GM18870 (cell line): Measurements from ENCODE around the gene TMEM205.
"Not testable (repeated sequence)": the region's sequence is repeated elsewhere in the genome, so short reads cannot be mapped to it uniquely, and the experiment has no call there.

Experiments
- ATAC-seq: cut with Tn5 transposase; IDR thresholded peaks from one replicate; pipeline ENCODE4 v1.9.1; 2021; ENCODE audit warnings: moderate library complexity; ENCODE audit not compliant: unreplicated experiment

TMEM205 gene

GRCh38 chr19:11346104-11346940 lies at the start of gene TMEM205, which contains the start of gene CCDC159:
TMEM205 (minus strand) TSS chr19:11346268; CDS start chr19:11345619, 649 bp downstream.
CCDC159 (plus strand) TSS chr19:11346519; CDS start chr19:11346607, 88 bp downstream.
- peak; percentile 80 for ATAC-seq

GRCh38 chr19:11390933-11391680 lies 45.0 kb upstream of the TMEM205 start:
- ATAC-seq: no peak

GRCh38 chr19:11390359-11390758 lies 44.3 kb upstream of the TMEM205 start:
- ATAC-seq: no peak

- ATAC-seq: no peak
These were observed 41.3 kb upstream of the TMEM205 start for GRCh38 chr19:11387162-11388034.

GRCh38 chr19:11384778-11385129 lies 38.7 kb upstream of the TMEM205 start:
- ATAC-seq: no peak

- ATAC-seq: no peak
These were observed 37.6 kb upstream of the TMEM205 start for GRCh38 chr19:11383706-11384048.

- ATAC-seq: no peak
These were observed 37.0 kb upstream of the TMEM205 start for GRCh38 chr19:11382898-11383705.

GRCh38 chr19:11380653-11381537 lies 34.8 kb upstream of the TMEM205 start:
- ATAC-seq: peak; percentile 78

- no peak for ATAC-seq
These were observed 33.8 kb upstream of the TMEM205 start for GRCh38 chr19:11379857-11380350.

- not testable (repeated sequence) for ATAC-seq
These were observed 33.3 kb upstream of the TMEM205 start for GRCh38 chr19:11379269-11379845.

- ATAC-seq: no peak
These were observed 32.5 kb upstream of the TMEM205 start for GRCh38 chr19:11378319-11379189.

- ATAC-seq: no peak
These were observed 31.7 kb upstream of the TMEM205 start for GRCh38 chr19:11377756-11378155.

- no peak for ATAC-seq
These were observed 31.2 kb upstream of the TMEM205 start for GRCh38 chr19:11377237-11377636.

GRCh38 chr19:11375143-11375948 lies 29.3 kb upstream of the TMEM205 start:
- ATAC-seq: no peak

- peak; percentile 85 for ATAC-seq
These were observed 28.5 kb upstream of the TMEM205 start, which contains the start of gene SWSAP1 for GRCh38 chr19:11374433-11375142. SWSAP1 (plus strand) TSS chr19:11374666; CDS start chr19:11374681, 15 bp downstream.

GRCh38 chr19:11373885-11374432 lies 27.9 kb upstream of the TMEM205 start:
- no peak for ATAC-seq
